Prostate gland (tissue), 2 donors: ENCODE results near the gene PLCB4.
"Not testable (repeated sequence)": the region's sequence is repeated elsewhere in the genome, so short reads cannot be mapped to it uniquely, and the experiment has no call there.

Experiments used
- POLR2AphosphoS5 ChIP-seq: sonication (generic); formaldehyde crosslinking; IDR thresholded peaks from one replicate; pipeline ENCODE4 v1.6.1; 2017; ENCODE audit warnings: antibody characterized with exemption
- TF ChIP-seq, protein P1 (sequence below), 4 experiments: fragments of 200-600 bp in 2 of 4; fragments of 450-650 bp in 2 of 4; sonication (generic) in 2 of 4; IDR thresholded peaks; 1 replicate in 3 of 4; 2 replicates in 1 of 4; pipeline ENCODE4 v1.5.1; 2016 to 2019; ENCODE audit warnings: antibody characterized with exemption in 4 of 4, mild to moderate bottlenecking in 2 of 4, moderate library complexity in 2 of 4

DNA sequence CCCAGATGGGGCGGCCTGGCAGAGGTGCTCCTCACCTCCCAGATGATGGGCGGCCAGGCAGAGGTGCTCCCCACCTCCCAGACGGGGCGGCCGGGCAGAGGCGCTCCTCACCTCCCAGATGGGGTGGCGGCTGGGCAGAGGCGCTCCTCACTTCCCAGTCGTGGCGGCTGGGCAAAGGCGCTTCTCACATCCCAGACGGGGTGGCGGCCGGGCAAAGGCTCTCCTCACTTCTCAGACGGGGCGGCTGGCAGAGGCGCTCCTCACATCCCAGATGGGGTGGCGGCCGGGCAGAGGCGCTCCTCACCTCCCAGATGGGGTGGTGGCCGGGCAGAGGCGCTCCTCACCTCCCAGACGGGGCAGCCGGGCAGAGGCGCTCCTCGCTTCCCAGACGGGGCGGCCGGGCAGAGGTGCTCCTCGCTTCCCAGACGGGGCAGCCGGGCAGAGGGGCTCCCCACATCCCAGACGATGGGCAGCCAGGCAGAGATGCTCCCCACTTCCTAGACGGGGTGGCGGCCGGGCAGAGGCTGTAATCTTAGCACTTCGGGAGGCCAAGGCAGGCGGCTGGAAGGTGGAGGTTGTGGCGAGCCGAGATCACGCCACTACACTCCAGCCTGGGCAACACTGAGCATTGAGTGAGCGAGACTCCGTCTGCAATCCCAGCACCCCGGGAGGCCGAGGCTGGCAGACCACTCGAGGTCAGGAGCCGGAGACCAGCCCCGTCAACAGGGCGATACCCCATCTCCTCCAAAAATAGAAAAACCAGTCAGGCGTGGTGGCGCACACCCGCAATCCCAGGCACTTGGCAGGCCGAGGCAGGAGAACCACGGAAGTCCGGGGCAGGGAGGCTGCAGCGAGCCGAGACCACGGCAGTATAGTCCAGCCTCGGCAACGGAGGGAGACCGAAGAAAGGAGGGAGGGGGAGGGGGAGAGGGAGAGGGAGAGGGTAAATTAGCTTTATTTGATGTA, 316.7 kb downstream of the PLCB4 start:
- TF ChIP-seq, protein P1, sequence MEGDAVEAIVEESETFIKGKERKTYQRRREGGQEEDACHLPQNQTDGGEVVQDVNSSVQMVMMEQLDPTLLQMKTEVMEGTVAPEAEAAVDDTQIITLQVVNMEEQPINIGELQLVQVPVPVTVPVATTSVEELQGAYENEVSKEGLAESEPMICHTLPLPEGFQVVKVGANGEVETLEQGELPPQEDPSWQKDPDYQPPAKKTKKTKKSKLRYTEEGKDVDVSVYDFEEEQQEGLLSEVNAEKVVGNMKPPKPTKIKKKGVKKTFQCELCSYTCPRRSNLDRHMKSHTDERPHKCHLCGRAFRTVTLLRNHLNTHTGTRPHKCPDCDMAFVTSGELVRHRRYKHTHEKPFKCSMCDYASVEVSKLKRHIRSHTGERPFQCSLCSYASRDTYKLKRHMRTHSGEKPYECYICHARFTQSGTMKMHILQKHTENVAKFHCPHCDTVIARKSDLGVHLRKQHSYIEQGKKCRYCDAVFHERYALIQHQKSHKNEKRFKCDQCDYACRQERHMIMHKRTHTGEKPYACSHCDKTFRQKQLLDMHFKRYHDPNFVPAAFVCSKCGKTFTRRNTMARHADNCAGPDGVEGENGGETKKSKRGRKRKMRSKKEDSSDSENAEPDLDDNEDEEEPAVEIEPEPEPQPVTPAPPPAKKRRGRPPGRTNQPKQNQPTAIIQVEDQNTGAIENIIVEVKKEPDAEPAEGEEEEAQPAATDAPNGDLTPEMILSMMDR (IDR thresholded peaks at IDR 0.05): not testable (repeated sequence)
- TF ChIP-seq POLR2AphosphoS5: not testable (repeated sequence)
